OCI-M1 (cell line): ENCODE data around the gene RBFOX2.
A peak's percentile ranks its signal among the peaks of the same experiment; 100 is the strongest.
"Not testable (repeated sequence)": the region's sequence is repeated elsewhere in the genome, so short reads cannot be mapped to it uniquely, and the experiment has no call there.

Experiments used
- DNase-seq: peaks from one replicate; lab custom pipeline; 2025; lab: John Stamatoyannopoulos, UW

RBFOX2 gene

DNA sequence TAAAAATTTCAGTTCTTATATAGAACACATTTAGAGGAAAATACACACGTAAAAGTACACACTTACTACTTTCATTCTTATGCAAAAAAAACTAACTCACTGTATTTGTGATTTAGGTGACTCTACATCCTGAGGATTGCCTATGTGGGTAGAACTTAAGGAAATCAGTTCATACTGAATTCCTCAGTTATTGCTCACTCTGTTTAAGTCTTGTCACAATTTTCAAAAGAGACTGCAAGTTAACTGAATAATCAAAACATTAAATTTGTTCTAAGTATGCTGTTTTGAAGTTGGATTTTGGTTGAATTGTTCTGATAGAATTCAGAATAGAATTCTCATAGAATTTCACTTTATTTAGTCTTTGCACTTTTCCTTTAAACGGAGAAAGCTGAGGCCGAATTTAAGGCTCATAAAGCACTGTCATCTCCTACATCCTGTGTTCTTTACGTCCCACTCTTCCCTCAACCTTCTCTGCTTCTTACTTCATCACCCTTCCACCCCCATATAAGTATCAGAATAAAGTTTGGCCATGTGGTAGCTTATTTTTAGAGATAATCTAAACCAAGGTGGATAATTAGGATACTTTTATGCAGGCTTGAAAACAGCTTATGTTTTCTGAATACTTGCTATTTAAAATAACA is 251.2 kb downstream of the RBFOX2 start:
- DNase-seq: no peak

DNA sequence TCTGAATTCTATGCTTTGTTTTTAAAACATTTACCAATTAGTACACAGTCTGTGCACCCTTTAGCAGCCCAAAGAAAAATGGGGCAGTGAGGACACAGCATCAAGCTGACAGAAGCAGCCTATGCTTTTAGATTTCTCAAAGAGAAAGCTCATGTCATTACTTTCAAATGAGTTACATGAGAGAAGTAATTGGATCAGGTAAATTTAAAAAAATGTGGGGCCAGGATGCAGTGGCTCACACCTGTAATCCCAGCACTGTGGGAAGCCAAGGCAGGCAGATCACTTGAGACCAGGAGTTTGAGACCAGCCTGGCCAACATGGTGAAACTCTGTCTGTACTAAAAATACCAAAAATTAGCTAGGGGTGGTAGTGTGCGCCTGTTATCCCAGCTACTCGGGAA is 253.3 kb downstream of the RBFOX2 start:
- no peak for DNase-seq

DNA sequence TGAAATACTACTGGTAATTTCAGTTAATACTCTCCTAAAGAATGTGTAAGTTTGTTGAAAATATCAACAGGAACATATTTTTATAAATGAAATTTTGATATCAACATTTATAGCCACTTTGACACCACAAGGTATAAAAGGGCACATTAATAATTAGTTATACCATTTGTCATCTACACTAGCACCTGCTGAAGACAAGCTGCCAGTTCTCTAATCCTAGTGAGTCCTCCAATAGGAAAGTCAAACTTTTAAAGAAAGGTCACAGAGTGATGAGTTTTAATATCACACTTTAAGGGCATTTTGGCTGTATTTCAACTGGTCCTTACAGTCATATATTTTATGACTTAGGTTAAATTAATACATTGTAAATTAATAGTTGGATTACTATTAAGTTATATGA is 258.6 kb downstream of the RBFOX2 start:
- no peak for DNase-seq

DNA sequence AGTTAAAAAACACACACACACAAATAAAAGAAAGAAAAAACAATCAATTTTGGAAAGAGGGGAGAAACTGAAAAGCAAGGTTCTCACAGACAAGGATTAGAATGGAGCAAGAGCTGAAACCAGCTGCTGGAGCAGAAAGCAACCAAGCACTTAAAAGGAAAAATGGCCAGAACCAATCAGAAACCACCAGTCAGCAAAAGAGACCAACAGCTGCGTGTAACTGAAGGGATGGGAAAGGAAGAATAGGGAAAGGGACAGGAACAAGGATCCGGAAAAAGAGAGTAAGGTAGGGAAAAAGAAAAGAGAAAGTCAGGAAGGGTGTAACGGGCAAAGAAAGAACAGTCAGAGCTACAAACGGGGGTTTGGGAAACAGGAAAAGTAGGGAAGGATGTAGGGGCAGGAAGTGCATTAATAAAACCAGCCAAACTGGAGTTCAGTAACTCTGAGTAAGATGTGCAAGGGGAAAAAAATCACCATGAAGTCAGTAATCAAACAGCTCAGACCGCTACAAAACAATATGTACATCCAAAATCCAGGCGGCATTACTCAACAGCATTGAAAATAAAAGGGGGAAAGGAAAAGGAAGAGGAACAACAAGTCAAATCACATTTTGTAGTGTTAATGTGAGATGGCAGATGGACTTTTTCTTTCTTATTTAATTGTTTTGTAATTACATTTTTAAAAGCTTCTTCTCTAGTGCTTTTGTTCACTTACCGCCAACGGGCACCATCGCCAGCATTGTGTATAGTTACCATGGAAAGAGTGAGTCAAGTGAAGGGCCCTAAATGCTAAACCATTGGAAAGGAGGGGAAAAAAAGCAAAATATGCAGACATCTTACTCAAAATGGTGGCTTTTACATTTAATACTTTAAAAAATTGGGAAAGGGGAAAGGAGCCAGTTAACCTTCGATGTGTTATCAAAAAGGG is 261.7 kb downstream of the RBFOX2 start:
- no peak for DNase-seq

DNA sequence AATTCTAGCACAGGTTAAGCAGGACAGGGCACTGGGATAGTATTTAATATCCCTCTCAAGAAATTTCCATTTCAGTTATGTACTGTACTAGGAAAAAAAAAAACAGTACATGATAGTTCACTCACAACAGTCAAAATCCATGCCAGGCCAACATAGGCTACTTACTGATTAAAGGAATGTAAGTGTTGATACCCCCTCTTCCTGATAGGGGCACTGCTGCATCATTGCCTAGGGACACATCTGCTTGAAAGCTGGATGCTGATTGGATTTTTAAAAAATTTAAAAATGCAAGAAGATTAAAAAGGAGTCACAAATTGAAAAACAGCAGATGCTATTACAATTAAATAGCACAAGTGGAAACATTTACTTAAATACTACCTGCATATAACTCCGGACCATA is 267.6 kb downstream of the RBFOX2 start:
- peak; percentile 45 for DNase-seq

DNA sequence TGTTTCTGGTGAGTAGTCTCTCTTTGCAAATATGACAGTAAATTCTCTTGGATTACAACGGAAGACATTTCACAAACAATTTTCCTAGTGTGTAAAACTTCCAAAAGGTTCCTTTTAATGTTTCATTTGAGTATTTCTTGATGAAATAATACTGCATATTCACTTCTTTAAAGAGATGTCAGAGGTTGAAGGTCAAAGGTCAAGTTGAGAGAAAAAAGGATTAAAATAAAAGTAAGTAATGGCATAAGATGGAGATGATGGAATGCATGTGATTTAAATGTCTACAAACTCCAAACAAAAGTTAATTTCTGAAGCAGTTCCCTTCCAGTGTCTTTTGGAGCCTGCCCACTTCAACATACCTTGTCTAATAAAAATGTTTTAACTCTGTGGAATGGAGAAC is 270.2 kb downstream of the RBFOX2 start:
- DNase-seq: no peak

DNA sequence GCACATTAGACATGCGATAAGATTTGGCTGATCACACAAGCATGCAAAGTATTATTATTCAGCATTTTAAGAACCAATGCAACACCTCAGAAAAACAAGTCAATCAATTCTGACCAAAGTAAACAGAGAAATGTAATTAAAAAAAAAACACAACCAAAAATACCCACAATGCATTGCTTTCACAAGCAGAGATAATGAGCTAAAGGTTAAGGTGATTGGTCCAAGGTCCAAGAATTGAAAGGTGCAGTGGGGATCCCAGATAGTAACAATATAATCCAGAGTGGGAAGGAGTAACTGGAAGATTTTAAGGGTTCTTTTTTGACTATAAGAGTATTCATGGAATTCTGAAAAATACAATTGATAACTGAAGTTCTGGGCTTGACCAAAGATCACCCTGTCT is 271.9 kb downstream of the RBFOX2 start:
- no peak for DNase-seq

DNA sequence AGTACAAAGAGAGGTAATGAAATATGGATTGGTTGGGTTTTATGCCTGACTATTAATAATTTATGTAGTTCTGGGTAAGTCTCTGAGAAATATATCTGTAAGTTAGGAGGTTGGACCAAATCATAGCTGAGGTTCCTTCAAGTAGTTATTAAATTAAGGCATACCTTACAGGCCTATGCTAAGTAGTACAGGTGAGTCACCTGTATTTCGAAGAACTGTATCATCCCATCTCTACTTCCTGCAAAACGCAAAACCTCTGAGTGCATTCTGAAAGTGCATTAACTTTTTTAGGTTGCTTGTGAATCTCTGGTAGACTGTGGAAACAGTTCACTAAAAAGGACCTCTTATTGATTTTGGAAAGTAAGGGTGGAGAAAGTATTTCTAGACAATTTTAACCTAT is 273.9 kb downstream of the RBFOX2 start:
- DNase-seq: no peak

DNA sequence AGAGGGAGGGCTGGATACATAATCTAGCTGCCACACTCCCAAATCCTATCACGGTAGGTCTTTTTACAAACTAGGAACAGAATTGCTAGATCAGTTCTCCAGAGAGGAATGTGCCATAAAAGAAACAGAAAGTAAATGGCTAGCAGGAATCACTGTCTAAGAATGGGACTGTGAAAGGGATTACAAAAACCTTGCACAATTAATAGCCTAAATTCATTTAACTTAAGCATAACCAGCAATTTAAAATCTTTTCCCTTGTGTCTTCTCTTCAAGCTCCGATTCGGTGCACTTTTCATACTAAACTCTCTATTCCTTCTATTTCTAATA is 275.8 kb downstream of the RBFOX2 start:
- no peak for DNase-seq

DNA sequence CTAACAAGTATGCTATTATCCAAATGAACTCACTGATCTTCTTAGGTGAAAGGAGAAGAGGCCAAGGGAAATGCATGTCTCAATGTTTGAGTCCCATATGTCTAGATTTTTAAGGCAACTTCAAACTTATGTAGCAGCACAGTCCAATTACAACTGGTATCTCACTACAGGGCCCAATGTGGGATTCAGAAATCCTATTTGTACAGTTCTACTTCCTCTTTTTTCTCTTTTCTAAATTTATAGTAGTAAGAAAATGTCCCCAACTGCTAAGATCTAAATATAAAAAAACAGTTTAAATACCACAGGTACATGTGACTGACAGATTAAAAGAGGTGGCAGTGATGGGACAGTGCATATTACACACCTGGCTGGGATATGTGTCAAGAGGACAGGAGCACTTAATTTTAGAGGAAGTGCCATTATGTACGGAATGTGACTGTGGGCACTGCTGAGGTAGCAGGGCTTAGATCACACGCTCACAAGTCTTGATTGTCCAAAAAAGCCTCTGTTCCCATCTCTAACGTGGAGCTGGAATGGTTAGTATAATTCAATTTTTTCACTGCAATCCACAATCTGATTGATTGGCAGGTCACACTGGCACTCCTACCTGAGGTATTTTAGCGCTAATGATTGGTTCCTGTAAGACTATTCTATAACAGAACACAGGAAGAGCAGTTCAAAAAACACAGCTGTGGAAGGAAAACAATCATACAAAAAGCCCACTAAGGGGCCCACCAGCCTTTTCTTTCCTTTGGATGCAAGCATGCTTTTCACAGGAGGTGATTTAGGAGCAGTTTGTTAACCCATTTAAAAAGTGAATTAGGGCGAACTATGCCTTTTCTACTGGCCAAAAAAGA is 276.4 kb downstream of the RBFOX2 start:
- DNase-seq: peak; percentile 60

DNA sequence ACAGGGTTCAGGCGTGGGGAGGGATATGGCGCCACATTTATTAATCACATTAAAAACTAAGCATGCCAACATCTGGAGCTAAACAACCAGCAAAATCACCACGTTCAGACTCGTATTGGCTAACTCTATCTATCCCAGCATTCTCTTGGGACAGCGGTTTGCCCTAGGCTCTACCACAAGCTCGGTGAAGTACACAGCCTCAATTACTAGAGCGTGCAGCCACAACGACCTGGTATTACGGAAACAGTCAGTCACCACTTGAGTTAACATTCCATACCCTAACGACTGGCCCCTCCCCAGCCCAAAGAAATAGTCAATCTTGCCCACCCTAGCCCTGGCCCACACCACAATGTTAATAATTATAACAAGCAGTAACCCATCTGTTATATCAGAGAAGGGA is 278.8 kb downstream of the RBFOX2 start:
- DNase-seq: no peak

DNA sequence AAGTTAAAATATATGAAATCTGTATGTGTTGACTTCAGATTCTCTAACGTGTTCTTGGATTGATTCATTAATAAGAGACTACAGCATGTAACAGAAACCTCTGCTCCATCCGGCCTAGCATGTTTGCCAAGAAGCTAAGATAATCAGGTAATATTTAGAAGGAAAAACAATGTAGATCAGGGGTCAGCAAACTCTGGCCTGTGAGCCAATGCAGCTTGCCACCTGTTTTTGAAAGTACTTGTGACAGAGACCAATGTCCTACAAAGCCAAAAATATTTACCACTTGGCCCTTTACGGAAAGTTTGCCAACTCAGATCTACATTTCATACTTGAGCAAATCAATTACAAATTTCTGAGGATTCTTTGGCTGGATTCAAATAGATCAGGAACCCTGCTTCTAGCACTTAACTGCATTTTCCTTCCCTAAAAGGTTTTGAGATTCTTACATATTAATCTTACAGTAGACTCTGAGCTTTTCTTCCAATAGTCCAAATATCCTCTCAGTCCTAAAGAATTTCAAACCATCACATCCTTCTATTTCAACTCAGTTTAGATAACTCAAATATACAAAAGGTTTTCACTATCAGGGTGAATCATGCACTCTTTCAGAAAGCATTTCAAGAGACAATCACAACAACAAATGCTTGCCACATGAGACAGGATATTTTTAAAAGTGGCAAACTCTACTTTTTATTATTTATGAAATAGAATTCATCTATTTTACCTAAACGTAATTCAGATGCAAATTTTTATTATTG is 281.5 kb downstream of the RBFOX2 start:
- no peak for DNase-seq

DNA sequence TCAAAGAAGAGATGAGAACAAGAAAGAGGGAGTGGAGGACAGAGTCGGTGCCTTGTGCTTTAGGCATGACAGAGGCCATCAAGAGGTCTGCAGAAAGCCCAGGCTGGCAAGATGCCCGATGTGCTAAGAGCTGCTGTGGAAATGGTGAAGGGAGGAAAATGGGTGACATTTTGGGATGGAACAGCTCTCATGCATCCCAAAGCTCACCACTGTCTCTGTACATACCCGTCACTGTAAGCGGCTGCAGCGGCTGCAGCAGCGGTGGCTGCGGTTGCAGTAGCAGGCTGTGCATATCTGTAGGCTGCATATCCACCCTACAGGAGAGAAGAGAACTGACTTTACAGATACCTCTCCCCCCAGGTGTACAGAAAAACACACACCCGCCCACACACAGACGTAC is 282.4 kb downstream of the RBFOX2 start:
- DNase-seq: no peak

DNA sequence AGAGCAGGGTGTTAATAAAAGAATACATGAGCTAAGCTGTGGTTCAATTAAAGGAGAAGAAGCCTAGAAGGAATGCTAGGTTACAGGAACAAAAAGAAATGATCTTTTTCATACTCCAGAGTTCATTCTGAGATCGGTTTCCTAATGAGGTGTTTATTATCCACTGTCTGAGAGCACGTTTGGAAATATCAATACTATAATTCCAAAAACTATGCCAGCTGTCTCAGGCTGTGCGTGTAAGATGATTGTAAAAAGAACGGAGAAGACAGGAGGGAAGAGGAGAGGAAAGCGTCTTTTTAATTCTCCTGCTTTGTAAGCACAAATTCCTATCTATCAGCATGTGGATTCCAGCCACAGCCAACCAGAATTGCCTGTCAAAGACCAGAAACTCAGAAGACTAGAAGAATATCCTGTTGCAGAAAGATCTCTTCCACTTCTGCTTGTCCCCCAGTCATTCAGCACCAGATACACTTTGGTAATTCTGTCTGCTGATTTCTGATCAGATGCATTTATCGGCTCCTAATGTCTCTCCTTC is 285.2 kb downstream of the RBFOX2 start:
- no peak for DNase-seq

DNA sequence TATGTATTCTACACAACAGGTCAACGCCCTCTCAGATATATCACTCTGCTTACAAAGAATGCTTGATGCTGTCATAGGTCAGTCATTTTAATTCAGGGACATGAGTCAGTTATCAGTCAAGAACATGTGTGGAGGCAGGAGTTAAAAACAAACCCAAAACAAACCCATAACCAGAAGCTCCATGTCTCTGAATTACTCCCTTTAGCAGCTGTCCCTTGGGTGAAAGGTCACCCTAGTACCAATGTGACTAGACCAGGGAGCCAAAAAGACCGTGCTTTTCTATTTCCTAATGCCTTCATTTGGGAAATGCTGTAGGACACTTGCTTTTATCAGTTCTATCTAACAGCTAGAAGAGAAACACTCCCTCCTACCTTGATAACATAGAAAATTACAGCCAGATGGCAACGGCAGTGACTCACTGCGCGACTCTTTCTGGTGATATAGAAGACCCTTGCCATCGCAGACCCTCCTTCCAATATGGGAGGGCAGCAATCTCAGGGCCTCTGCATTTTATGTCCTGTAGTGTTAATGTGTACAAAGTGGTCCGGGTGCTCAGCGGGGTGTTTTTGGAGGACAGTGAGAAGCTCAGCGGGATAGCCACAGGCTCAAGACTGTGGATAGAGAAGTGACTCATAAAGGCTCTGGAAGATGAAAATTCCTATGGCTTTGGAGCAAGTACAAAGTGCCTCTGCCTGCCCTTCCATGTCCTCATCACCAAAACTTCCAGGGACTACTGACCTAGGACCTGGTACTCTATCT is 286.1 kb downstream of the RBFOX2 start:
- peak; percentile 94 for DNase-seq

DNA sequence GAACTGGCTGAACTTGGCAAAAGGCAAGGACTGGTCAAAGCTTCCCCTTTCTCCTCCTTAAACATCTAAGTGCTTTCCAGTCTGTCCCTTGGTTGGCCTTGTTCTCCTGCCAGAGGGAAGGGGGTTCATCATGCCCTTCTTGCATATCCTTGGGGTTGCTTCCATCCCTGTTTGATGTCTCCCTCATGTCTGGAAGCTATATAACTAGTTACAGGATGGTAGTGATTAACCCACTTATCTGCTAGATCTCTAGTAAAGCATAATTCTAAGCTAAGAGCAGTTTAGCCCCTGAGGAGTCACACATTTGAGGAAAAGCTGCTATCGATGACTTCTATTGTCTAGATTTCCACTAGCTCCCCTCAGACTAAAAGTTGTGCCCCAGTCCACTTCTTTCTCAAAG is 288.0 kb downstream of the RBFOX2 start:
- DNase-seq: no peak

DNA sequence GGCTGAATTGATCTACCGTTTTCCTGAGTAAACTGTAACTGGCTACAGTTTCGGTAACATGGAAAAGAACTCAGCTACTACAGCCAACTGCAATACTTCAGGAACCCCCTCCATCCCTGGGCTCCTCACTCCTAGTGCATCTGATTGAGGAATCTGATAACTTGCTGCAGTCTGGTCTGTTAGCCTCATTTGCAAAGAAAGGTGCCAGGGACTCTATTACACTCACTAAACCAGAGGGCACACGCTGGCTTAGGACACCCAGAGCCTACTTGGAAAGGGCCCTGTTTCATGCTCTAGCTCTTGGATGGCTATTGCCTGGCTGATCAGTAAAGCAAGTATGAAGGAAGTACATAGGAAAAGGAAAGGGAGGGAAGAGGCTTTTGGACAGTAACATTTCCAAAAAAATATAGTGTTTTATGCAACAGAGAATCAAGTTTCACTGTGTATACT is 288.7 kb downstream of the RBFOX2 start:
- DNase-seq: no peak

DNA sequence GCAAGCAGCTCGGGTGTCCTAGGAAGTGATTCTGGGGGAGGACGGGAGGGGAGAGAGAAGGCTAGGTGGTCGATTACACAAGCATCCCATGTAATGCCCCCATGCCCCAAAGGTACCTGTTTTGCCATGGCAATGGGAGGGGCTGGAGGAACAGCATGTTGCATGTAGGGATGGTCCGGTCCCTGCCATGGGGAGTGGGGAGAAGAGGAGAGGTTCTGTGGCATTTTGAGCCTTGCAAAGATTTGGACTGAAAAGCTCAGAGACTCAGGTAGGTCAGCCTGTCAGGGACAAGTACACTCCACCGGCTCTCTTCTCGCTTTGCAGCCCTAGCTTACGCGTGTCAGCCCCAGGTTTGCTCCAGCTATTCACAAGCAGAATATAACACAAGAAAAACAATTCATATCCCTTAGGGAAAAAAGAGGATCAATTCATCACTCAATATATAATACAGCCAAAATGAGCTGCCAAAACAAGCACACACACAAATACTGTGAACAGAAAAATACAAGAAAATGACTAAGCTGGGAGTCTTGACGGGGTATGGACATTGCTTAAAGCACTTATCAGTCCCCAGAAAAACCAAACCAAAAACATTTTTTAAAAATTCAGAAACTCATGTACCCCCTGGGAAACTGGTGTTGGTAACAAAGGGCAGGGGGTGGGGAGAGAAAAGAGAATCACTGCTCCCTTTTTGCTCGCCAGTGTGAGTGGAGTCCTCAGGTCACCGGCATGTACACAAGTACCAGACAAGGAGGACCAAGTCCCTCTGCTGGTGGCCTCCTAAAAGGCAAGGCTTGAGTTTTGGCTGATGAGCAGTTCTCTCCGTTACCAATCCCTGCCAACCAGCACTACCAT is 289.3 kb downstream of the RBFOX2 start:
- DNase-seq: peak; percentile 24

DNA sequence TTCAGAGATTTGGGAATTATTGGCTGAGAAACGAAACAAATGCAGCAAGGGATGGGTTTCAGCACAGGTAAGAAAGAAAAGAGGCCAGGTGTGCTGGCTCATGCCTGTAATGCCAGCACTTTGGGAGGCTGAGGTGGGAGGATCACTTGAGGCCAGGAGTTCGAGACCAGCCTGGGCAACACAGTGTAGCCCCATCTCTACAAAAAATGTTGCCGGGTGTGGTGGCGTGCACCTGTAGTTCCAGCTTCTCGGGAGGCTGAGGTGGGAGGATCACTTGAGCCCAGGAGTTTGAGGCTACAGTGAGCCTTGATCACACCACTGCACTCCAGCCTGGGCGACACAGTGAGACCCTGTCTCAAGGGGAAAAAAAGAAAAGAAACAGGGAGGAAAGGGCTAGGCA is 290.7 kb downstream of the RBFOX2 start:
- not testable (repeated sequence) for DNase-seq

DNA sequence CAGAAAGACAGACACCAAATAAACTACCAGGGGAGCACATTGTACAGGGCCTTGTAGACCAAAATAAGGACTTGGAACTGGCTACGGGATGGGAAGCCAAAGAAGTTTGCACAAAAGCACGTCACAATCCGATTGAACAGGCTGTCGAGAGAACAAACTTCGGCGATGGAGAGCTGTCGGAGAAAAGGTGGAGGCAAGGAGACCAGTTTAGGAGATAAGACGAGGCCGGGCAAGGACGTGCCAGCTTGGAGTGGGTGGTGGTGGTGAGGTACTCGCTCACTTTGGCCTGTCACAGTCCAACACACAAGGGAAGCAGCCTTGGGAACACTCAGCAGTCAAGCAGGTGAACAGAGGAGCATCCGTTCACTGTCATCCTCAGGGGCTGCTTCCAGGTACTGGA is 291.9 kb downstream of the RBFOX2 start:
- no peak for DNase-seq
